ENCODE data around the gene SEPTIN14.
"Not testable (repeated sequence)": the region's sequence is repeated elsewhere in the genome, so short reads cannot be mapped to it uniquely, and the experiment has no call there.

Gene SEPTIN14

GRCh38 chr7:55862652-55863051 is at the start of gene SEPTIN14:
Gene SEPTIN14, minus strand, starts transcription at chr7:55862752. Its CDS starts 756 bp downstream, at chr7:55861996.
- DNase-seq = not testable (repeated sequence)

GRCh38 chr7:55903985-55904759 is 41.6 kb upstream of the SEPTIN14 start:
- peak; percentile 91 for DNase-seq

GRCh38 chr7:55901059-55901458 is 38.5 kb upstream of the SEPTIN14 start:
- DNase-seq = not testable (repeated sequence)

GRCh38 chr7:55898287-55898686 is 35.7 kb upstream of the SEPTIN14 start:
- DNase-seq = no peak

GRCh38 chr7:55895021-55895420 is 32.5 kb upstream of the SEPTIN14 start:
- DNase-seq = no peak

- DNase-seq = no peak
Measured at GRCh38 chr7:55893940-55894339, 31.4 kb upstream of the SEPTIN14 start.

- not testable (repeated sequence) for DNase-seq
Measured at GRCh38 chr7:55888378-55888777, 25.8 kb upstream of the SEPTIN14 start.

- DNase-seq = no peak
Measured at GRCh38 chr7:55887821-55888247, 25.3 kb upstream of the SEPTIN14 start.

GRCh38 chr7:55884321-55884720 is 21.8 kb upstream of the SEPTIN14 start:
- no peak for DNase-seq

GRCh38 chr7:55878691-55879090 is 16.1 kb upstream of the SEPTIN14 start:
- DNase-seq = no peak

GRCh38 chr7:55877308-55877707 is 14.8 kb upstream of the SEPTIN14 start:
- no peak for DNase-seq

GRCh38 chr7:55873765-55874164 is 11.2 kb upstream of the SEPTIN14 start:
- no peak for DNase-seq

GRCh38 chr7:55871932-55872485 is 9.5 kb upstream of the SEPTIN14 start:
- no peak for DNase-seq

- not testable (repeated sequence) for DNase-seq
Measured at GRCh38 chr7:55868989-55869388, 6.4 kb upstream of the SEPTIN14 start.

GRCh38 chr7:55845164-55845563 is 17.4 kb downstream of the SEPTIN14 start:
- not testable (repeated sequence) for DNase-seq

GRCh38 chr7:55838595-55838994 is 24.0 kb downstream of the SEPTIN14 start:
- no peak for DNase-seq

- DNase-seq = no peak
Measured at GRCh38 chr7:55827577-55827976, 35.0 kb downstream of the SEPTIN14 start.

- no peak for DNase-seq
Measured at GRCh38 chr7:55818686-55819085, 43.9 kb downstream of the SEPTIN14 start.

- DNase-seq = not testable (repeated sequence)
Measured at GRCh38 chr7:55797260-55797659, 65.3 kb downstream of the SEPTIN14 start.

GRCh38 chr7:55794527-55794926 is 68.0 kb downstream of the SEPTIN14 start:
- no peak for DNase-seq

GRCh38 chr7:55792048-55792447 is 70.5 kb downstream of the SEPTIN14 start:
- no peak for DNase-seq

GRCh38 chr7:55787796-55788195 is 74.8 kb downstream of the SEPTIN14 start:
- DNase-seq = no peak

- no peak for DNase-seq
Measured at GRCh38 chr7:55786901-55787300, 75.7 kb downstream of the SEPTIN14 start.

- not testable (repeated sequence) for DNase-seq
Measured at GRCh38 chr7:55785444-55785843, 77.1 kb downstream of the SEPTIN14 start.

- DNase-seq = no peak
Measured at GRCh38 chr7:55784151-55784550, 78.4 kb downstream of the SEPTIN14 start.

Data from MV-4-11 (cell line).